ENCODE measurements around the gene MAPK9. TPM values are rescaled to one million over a fixed set of nuclear protein-coding genes. Genes with fewer than 3 reads are reported as not detected.

The MAPK9 gene
- total RNA-seq, 1 donor from 2014 or later, result 31.8 TPM

DNA sequence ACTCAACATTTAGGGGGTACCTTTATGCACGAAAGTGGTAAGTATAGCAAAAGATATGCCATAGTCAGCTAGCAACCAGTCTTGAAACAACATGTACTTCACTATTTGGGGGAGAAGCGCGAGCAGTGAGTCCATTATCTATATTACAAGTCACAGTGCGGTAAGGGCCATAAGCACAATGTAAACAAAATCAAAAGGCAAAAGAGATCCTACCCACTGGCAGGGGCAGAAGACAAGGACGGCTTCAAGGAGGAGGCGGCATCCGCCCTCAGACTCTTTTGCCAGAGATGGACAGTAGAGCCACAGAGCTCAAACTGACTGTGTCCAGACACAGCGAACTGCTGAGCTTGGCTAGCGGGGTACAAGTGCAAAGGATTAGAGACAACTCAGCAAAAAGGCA is 9.6 kb downstream of the MAPK9 start:
- H3K27me3 Mint-ChIP-seq (ENCODE audit: unreplicated experiment), result no peaks in the 10 kb centered on the region
- no peak overlapping the region for H3K27ac Mint-ChIP-seq (ENCODE audit: unreplicated experiment)
- no peak for DNase-seq (ENCODE audit: extremely low spot score, unreplicated experiment)
- H3K4me3 Mint-ChIP-seq (ENCODE audit: unreplicated experiment), result no peak overlapping the region
- H3K9me3 Mint-ChIP-seq (ENCODE audit: unreplicated experiment), result peaks cover 6% of the 10 kb centered on the region
- H3K4me1 Mint-ChIP-seq (ENCODE audit: unreplicated experiment), result peaks cover 4% of the 10 kb centered on the region
- TF ChIP-seq, protein P1, sequence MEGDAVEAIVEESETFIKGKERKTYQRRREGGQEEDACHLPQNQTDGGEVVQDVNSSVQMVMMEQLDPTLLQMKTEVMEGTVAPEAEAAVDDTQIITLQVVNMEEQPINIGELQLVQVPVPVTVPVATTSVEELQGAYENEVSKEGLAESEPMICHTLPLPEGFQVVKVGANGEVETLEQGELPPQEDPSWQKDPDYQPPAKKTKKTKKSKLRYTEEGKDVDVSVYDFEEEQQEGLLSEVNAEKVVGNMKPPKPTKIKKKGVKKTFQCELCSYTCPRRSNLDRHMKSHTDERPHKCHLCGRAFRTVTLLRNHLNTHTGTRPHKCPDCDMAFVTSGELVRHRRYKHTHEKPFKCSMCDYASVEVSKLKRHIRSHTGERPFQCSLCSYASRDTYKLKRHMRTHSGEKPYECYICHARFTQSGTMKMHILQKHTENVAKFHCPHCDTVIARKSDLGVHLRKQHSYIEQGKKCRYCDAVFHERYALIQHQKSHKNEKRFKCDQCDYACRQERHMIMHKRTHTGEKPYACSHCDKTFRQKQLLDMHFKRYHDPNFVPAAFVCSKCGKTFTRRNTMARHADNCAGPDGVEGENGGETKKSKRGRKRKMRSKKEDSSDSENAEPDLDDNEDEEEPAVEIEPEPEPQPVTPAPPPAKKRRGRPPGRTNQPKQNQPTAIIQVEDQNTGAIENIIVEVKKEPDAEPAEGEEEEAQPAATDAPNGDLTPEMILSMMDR (IDR thresholded peaks at IDR 0.05), result no peak
- peaks cover 37% of the 10 kb centered on the region for H3K36me3 Mint-ChIP-seq (ENCODE audit: unreplicated experiment)

DNA sequence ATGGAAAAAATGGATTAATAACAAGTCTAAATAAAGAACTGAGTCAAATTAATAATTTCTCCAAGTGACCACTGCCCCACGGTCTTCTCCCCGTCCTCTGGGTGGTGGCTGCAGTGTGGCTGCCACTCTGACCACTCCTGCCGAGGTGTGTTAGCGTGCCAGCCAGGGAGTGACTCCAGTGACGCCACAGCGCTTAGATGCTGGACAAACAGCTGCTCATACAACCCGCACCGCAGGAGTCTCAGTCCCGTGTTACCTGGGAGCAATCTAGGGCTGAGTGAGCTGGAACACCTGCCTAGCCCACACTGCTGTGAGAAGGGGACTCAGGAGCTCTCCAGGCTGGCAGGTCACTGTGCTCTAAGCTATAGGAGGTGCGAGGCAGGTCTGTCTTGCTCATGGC is 10.2 kb downstream of the MAPK9 start:
- no peak overlapping the region for H3K4me3 Mint-ChIP-seq (ENCODE audit: unreplicated experiment)
- TF ChIP-seq, protein P1 (IDR thresholded peaks at IDR 0.05), result no peak
- no peak overlapping the region for H3K27ac Mint-ChIP-seq (ENCODE audit: unreplicated experiment)
- peaks cover 4% of the 10 kb centered on the region for H3K4me1 Mint-ChIP-seq (ENCODE audit: unreplicated experiment)
- H3K9me3 Mint-ChIP-seq (ENCODE audit: unreplicated experiment), result peaks cover 6% of the 10 kb centered on the region
- H3K36me3 Mint-ChIP-seq (ENCODE audit: unreplicated experiment), result peaks cover 41% of the 10 kb centered on the region
- DNase-seq (ENCODE audit: extremely low spot score, unreplicated experiment), result no peak
- H3K27me3 Mint-ChIP-seq (ENCODE audit: unreplicated experiment), result no peaks in the 10 kb centered on the region

GRCh38 chr5:180274695-180275094 is 17.2 kb downstream of the MAPK9 start:
- no peak overlapping the region for H3K27ac Mint-ChIP-seq (ENCODE audit: unreplicated experiment)
- no peaks in the 10 kb centered on the region for H3K27me3 Mint-ChIP-seq (ENCODE audit: unreplicated experiment)
- H3K36me3 Mint-ChIP-seq (ENCODE audit: unreplicated experiment), result peaks cover 63% of the 10 kb centered on the region
- TF ChIP-seq, protein P1 (IDR thresholded peaks at IDR 0.05), result no peak
- peaks cover 35% of the 10 kb centered on the region for H3K9me3 Mint-ChIP-seq (ENCODE audit: unreplicated experiment)
- H3K4me1 Mint-ChIP-seq (ENCODE audit: unreplicated experiment), result no peaks in the 10 kb centered on the region
- no peak overlapping the region for H3K4me3 Mint-ChIP-seq (ENCODE audit: unreplicated experiment)
- no peak for DNase-seq (ENCODE audit: extremely low spot score, unreplicated experiment)

DNA sequence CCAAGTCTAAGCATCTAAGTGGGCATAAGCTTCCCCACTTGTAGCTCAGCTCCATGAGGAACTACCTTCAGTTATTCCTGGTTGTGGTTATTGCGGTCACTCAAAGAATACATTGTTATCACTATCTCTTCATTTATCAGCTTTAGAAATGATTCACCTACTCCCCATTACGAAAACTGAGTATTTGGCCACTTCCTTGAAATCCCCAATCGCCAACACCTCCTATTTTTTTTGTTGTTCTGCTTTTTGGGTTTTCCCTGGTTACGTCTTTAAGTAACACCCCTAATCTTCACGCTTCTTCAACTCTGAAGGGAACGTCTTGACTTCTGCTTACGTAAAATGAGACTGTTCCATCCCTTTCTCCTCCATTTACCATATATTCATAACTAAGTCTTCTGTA is 20.7 kb downstream of the MAPK9 start:
- H3K4me3 Mint-ChIP-seq (ENCODE audit: unreplicated experiment), result no peak overlapping the region
- H3K36me3 Mint-ChIP-seq (ENCODE audit: unreplicated experiment), result peaks cover 61% of the 10 kb centered on the region
- no peak overlapping the region for H3K27ac Mint-ChIP-seq (ENCODE audit: unreplicated experiment)
- no peaks in the 10 kb centered on the region for H3K4me1 Mint-ChIP-seq (ENCODE audit: unreplicated experiment)
- no peaks in the 10 kb centered on the region for H3K27me3 Mint-ChIP-seq (ENCODE audit: unreplicated experiment)
- no peak for DNase-seq (ENCODE audit: extremely low spot score, unreplicated experiment)
- peaks cover 29% of the 10 kb centered on the region for H3K9me3 Mint-ChIP-seq (ENCODE audit: unreplicated experiment)
- TF ChIP-seq, protein P1 (IDR thresholded peaks at IDR 0.05), result no peak

DNA sequence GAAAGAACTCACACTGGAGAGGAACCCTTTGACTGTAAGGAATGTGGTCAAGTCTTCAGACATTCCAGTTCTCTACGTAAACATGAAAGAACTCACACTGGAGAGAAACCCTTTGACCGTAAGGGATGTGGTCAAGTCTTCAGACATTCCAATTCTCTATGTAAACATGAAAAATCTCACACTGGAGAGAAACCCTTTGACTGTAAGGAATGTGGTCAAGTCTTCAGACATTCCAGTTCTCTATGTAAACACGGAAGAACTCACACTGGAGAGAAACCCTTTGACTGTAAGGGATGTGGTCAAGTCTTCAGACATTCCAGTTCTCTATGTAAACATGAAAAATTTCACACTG is 32.6 kb downstream of the MAPK9 start:
- H3K4me3 Mint-ChIP-seq (ENCODE audit: unreplicated experiment), result no peak overlapping the region
- peaks cover 58% of the 10 kb centered on the region for H3K9me3 Mint-ChIP-seq (ENCODE audit: unreplicated experiment)
- TF ChIP-seq, protein P1 (IDR thresholded peaks at IDR 0.05), result no peak
- H3K4me1 Mint-ChIP-seq (ENCODE audit: unreplicated experiment), result no peaks in the 10 kb centered on the region
- no peaks in the 10 kb centered on the region for H3K27me3 Mint-ChIP-seq (ENCODE audit: unreplicated experiment)
- H3K27ac Mint-ChIP-seq (ENCODE audit: unreplicated experiment), result no peak overlapping the region
- DNase-seq (ENCODE audit: extremely low spot score, unreplicated experiment), result no peak
- H3K36me3 Mint-ChIP-seq (ENCODE audit: unreplicated experiment), result peaks cover 89% of the 10 kb centered on the region
